H1 (cell line): ENCODE results near the gene ZNF839. TPM values are rescaled to one million over a fixed set of nuclear protein-coding genes. Genes with fewer than 3 reads are reported as not detected.

Source experiments
- CTCF ChIA-PET: fragments of 300-600 bp; sonication (Branson Sonifier 250); formaldehyde crosslinking; loops from one replicate; lab custom pipeline; 2021; ENCODE audit not compliant: partially characterized antibody; lab: Charles Lee
- POLR2A ChIA-PET: fragments of 300-600 bp; sonication (Branson Sonifier 250); formaldehyde crosslinking; loops from one replicate; lab custom pipeline; 2021; ENCODE audit warnings: inconsistent platforms; ENCODE audit not compliant: partially characterized antibody; lab: Charles Lee
- DNase-seq, 2 experiments: peaks; one replicate each; pipeline versions ENCODE4 v3.0.0 to v3.0.0-alpha.2; 2010 to 2022; ENCODE audit warnings: low spot score in 2 of 2, low read depth in 1 of 2, mixed read lengths in 1 of 2
- FAIRE-seq: peaks from 2 replicates; lab custom pipeline; 2011; peaks lifted over from hg19 to GRCh38; lab: Jason Lieb, UNC
- H2AFZ ChIP-seq: 2 replicates; pipeline ENCODE4 v1.8.1; 2012; ENCODE audit warnings: low read length, inconsistent platforms
- H2AK5ac ChIP-seq: 2 replicates; pipeline ENCODE4 v1.6.1; 2013; ENCODE audit warnings: low read depth, low read length
- H2BK120ac ChIP-seq: replicated peaks from 2 replicates; pipeline ENCODE3; 2013; ENCODE audit warnings: low read depth, low read length, inconsistent platforms
- H2BK12ac ChIP-seq: 2 replicates; pipeline ENCODE4 v1.6.1; 2013; ENCODE audit warnings: low read depth, low read length
- H2BK15ac ChIP-seq: 2 replicates; pipeline ENCODE4 v1.6.1; 2013; ENCODE audit warnings: low read length
- H2BK20ac ChIP-seq: 2 replicates; pipeline ENCODE4 v1.6.1; 2013; ENCODE audit warnings: low read length
- H2BK5ac ChIP-seq: 2 replicates; pipeline ENCODE4 v1.6.1; 2013; ENCODE audit warnings: low read depth, low read length
- H3K14ac ChIP-seq: 2 replicates; pipeline ENCODE4 v1.6.1; 2013; ENCODE audit warnings: inconsistent platforms; ENCODE audit not compliant: insufficient read length
- H3K18ac ChIP-seq: 2 replicates; pipeline ENCODE4 v1.6.1; 2013; ENCODE audit warnings: low read length; ENCODE audit errors: extremely low read depth
- H3K23ac ChIP-seq: 2 replicates; pipeline ENCODE4 v1.6.1; 2013; ENCODE audit warnings: inconsistent platforms; ENCODE audit not compliant: insufficient read length
- H3K23me2 ChIP-seq: 2 replicates; pipeline ENCODE4 v1.6.1; 2013; ENCODE audit warnings: low read depth, low read length
- H3K27ac ChIP-seq: 2 replicates; pipeline ENCODE4 v1.6.1; 2011; ENCODE audit warnings: low read depth, low read length, inconsistent platforms
- H3K27me3 ChIP-seq, 4 experiments: replicated peaks in 1 of 4; 1 replicate in 1 of 4; 2 replicates in 3 of 4; pipeline versions ENCODE4 v1.6.1 to v1.8.1; 2011 to 2013; ENCODE audit warnings: low read length in 3 of 4, mild to moderate bottlenecking in 3 of 4, inconsistent platforms in 2 of 4, mixed read lengths in 2 of 4, moderate library complexity in 1 of 4; ENCODE audit not compliant: control insufficient read depth in 3 of 4, insufficient read depth in 3 of 4; ENCODE audit errors: extremely low read depth in 1 of 4
- H3K36me3 ChIP-seq, 4 experiments: 2 replicates each; pipeline versions ENCODE4 v1.6.1 to v1.8.1; 2011 to 2013; ENCODE audit warnings: mild to moderate bottlenecking in 4 of 4, low read length in 3 of 4, moderate library complexity in 2 of 4, control low read depth in 1 of 4, inconsistent platforms in 1 of 4; ENCODE audit not compliant: insufficient read depth in 4 of 4, control insufficient read depth in 2 of 4
- H3K4ac ChIP-seq: replicated peaks from 2 replicates; pipeline ENCODE3; 2013; ENCODE audit warnings: low read length, low read depth, mixed read lengths, inconsistent platforms; ENCODE audit not compliant: insufficient read length
- H3K4me1 ChIP-seq, 4 experiments: replicated peaks in 1 of 4; 1 replicate in 1 of 4; 2 replicates in 3 of 4; pipeline versions ENCODE4 v1.6.1 to v1.8.1; 2011 to 2013; ENCODE audit warnings: low read length in 3 of 4, inconsistent platforms in 2 of 4, mixed read lengths in 1 of 4; ENCODE audit not compliant: insufficient read depth in 4 of 4, control insufficient read depth in 3 of 4
- H3K4me2 ChIP-seq, 2 experiments: 2 replicates each; pipeline versions ENCODE4 v1.6.1 to v1.8.1; 2011 to 2013; ENCODE audit warnings: low read depth in 2 of 2, low read length in 2 of 2, control low read depth in 1 of 2, inconsistent platforms in 1 of 2, mild to moderate bottlenecking in 1 of 2; ENCODE audit not compliant: insufficient read depth in 1 of 2
- H3K4me3 ChIP-seq, 4 experiments: fragments of 200-600, 300-600 bp in 1 of 4; sonication (generic), shearing (Covaris generic), sonication (Bioruptor Twin) in 1 of 4; 2 replicates each; pipeline versions ENCODE4 v1.5.1 to v1.8.1; 2011 to 2016; ENCODE audit warnings: low read length in 4 of 4, low read depth in 3 of 4, control low read depth in 2 of 4, inconsistent platforms in 2 of 4, mild to moderate bottlenecking in 2 of 4, mixed read lengths in 1 of 4, moderate library complexity in 1 of 4; ENCODE audit not compliant: insufficient read depth in 2 of 4; ENCODE audit errors: extremely low read depth in 1 of 4
- H3K56ac ChIP-seq: replicated peaks from 2 replicates; pipeline ENCODE3; 2013; ENCODE audit warnings: low read depth, mild to moderate bottlenecking, mixed read lengths, low read length, inconsistent platforms; ENCODE audit not compliant: insufficient read length
- H3K79me1 ChIP-seq: 2 replicates; pipeline ENCODE4 v1.6.1; 2013; ENCODE audit warnings: low read depth, low read length, control low read depth
- H3K79me2 ChIP-seq, 2 experiments: 2 replicates each; pipeline versions ENCODE4 v1.6.1 to v1.8.1; 2012 to 2013; ENCODE audit warnings: low read length in 2 of 2, mild to moderate bottlenecking in 2 of 2, inconsistent platforms in 1 of 2; ENCODE audit not compliant: insufficient read depth in 2 of 2, control insufficient read depth in 1 of 2
- H3K9ac ChIP-seq, 4 experiments: replicated peaks in 1 of 4; 1 replicate in 1 of 4; 2 replicates in 3 of 4; pipeline versions ENCODE4 v1.6.1 to v1.8.1; 2011 to 2013; ENCODE audit warnings: low read depth in 3 of 4, low read length in 3 of 4, control low read depth in 2 of 4, mild to moderate bottlenecking in 2 of 4, moderate library complexity in 2 of 4, inconsistent platforms in 1 of 4; ENCODE audit errors: extremely low read depth in 1 of 4
- H3K9me3 ChIP-seq, 2 experiments: 2 replicates each; pipeline versions ENCODE4 v1.6.1 to v1.8.1; 2012 to 2013; ENCODE audit warnings: mild to moderate bottlenecking in 2 of 2, moderate library complexity in 2 of 2, control low read depth in 1 of 2, inconsistent platforms in 1 of 2, low read depth in 1 of 2, low read length in 1 of 2, mixed read lengths in 1 of 2; ENCODE audit not compliant: insufficient read depth in 2 of 2
- H4K20me1 ChIP-seq, 2 experiments: replicated peaks in 1 of 2; 2 replicates each; pipeline versions ENCODE3 to v1.8.1; 2011 to 2013; ENCODE audit warnings: inconsistent platforms in 2 of 2, low read length in 2 of 2, mild to moderate bottlenecking in 1 of 2; ENCODE audit not compliant: insufficient read depth in 2 of 2, control insufficient read depth in 1 of 2
- H4K5ac ChIP-seq: 2 replicates; pipeline ENCODE4 v1.6.1; 2013; ENCODE audit warnings: low read length, low read depth, mixed read lengths, inconsistent platforms; ENCODE audit not compliant: insufficient read length
- H4K8ac ChIP-seq: 2 replicates; pipeline ENCODE4 v1.8.0; 2013; ENCODE audit warnings: mild to moderate bottlenecking, moderate library complexity, low read length, inconsistent platforms; ENCODE audit not compliant: insufficient read depth; ENCODE audit errors: extremely low read depth
- H4K91ac ChIP-seq: replicated peaks from 2 replicates; pipeline ENCODE3; 2013; ENCODE audit warnings: low read length, mixed read lengths, inconsistent platforms; ENCODE audit not compliant: insufficient read length
- CHD1 ChIP-seq: IDR thresholded peaks from 2 replicates; pipeline ENCODE4 v1.6.1; 2012; ENCODE audit warnings: low read depth, low read length, improper control_type of control experiment
- CTCF ChIP-seq, 3 experiments: IDR thresholded peaks; 1 replicate in 2 of 3; 2 replicates in 1 of 3; pipeline versions ENCODE4 v1.5.1 to v1.6.1; 2011; ENCODE audit warnings: low read length in 3 of 3, mild to moderate bottlenecking in 3 of 3, inconsistent platforms in 2 of 3, low read depth in 1 of 3, moderate library complexity in 1 of 3; ENCODE audit not compliant: insufficient read depth in 1 of 3; ENCODE audit errors: control extremely low read depth in 1 of 3
- HDAC6 ChIP-seq: IDR thresholded peaks from one replicate; pipeline ENCODE4 v1.7.1; 2012; ENCODE audit warnings: low read depth, mild to moderate bottlenecking, inconsistent platforms, low read length, moderate library complexity
- WGBS, 2 experiments: shearing (Covaris generic) in 1 of 2; methylation state at CpG; one replicate each; pipeline versions ENCODE4 v1.1.6 to v1.1.7; 2013 to 2015; ENCODE audit warnings: low lambda C conversion rate in 2 of 2, mixed read lengths in 2 of 2, inconsistent platforms in 1 of 2, low coverage in 1 of 2, missing lambda C conversion rate in 1 of 2; ENCODE audit not compliant: insufficient replicate concordance in 2 of 2, insufficient coverage in 1 of 2, insufficient read length in 1 of 2; ENCODE audit errors: extremely low coverage in 1 of 2, missing lambda C conversion rate in 1 of 2; 5-methylcytosine and 5-hydroxymethylcytosine counted together
- polyA plus RNA-seq, 7 experiments: library from polyadenylated mRNA; depleted of rRNA in 3 of 7; stranded (reverse) in 5 of 7; unstranded in 2 of 7; fragments of >200 nt in 5 of 7; fragments of 200-250 nt in 2 of 7; gene quantifications; 1 replicate in 5 of 7; 2 replicates in 1 of 7; 4 replicates in 1 of 7; pipeline versions ENCODE4 v1.2.1 to v1.2.3, GENCODE V29; 2011 to 2013; ENCODE audit warnings: missing spikeins in 2 of 7, mixed read lengths in 2 of 7
- total RNA-seq: library from RNA; stranded (reverse); fragmentation: NEBNext Ultra II Directional; extraction: Animal tissue kit (Norgen Biotek cat#: 25700); gene quantifications from 2 replicates; pipeline ENCODE4 v1.2.1, GENCODE V29; 2021

ZNF839 gene
- total and polyA plus RNA-seq, 2 of the 8 experiments (the other 6 are each of a cell fraction or from before 2014, with no cell fraction given): 8.1 to 9.4 TPM

- H3K23me2 ChIP-seq: no peaks in the 10 kb centered on the region
- no peak overlapping the region for H3K4me3 ChIP-seq
- no peaks in the 10 kb centered on the region for H3K79me2 ChIP-seq
- H3K4me2 ChIP-seq: no peak overlapping the region
- H4K91ac ChIP-seq: no peak overlapping the region
- no peak overlapping the region for H2BK120ac ChIP-seq
- no peak overlapping the region for H3K18ac ChIP-seq
- H2AK5ac ChIP-seq: no peak overlapping the region
- no peak overlapping the region for H2BK15ac ChIP-seq
- no peaks in the 10 kb centered on the region for H3K9me3 ChIP-seq
- 88% methylated on average over 4 of the region's 4 CpGs; no CpG with 5 or more reads in 1 of the 2 experiments for WGBS, 2 experiments
- no peak overlapping the region for H2BK20ac ChIP-seq
- H2BK12ac ChIP-seq: no peak overlapping the region
- H2BK5ac ChIP-seq: no peak overlapping the region
- POLR2A ChIA-PET: interaction anchor here (1.6 kb wide), 1 partner anchor 9 kb away, joined by 4 read pairs; no protein-coding TSS in a partner anchor
- no peak overlapping the region for H3K27ac ChIP-seq
- no peaks in the 10 kb centered on the region for H3K27me3 ChIP-seq
- no peak overlapping the region for H2AFZ ChIP-seq
- CTCF ChIA-PET: no interaction called here
- no peak for FAIRE-seq
- H4K5ac ChIP-seq: no peak overlapping the region
- H3K4me1 ChIP-seq: no peaks in the 10 kb centered on the region
- no peak overlapping the region for H3K14ac ChIP-seq
- no peak overlapping the region for H4K8ac ChIP-seq
- no peaks in the 10 kb centered on the region for H4K20me1 ChIP-seq
- TF ChIP-seq CTCF (IDR thresholded peaks at IDR 0.05; ENCODE audit: control extremely low read depth in 1 of 3, insufficient read depth in 1 of 3, low read depth in 1 of 3, low read length in 3 of 3) (no peak), HDAC6 (no peak), CHD1 (no peak)
- no peak overlapping the region for H3K56ac ChIP-seq
- H3K23ac ChIP-seq: no peak overlapping the region
- peaks cover 2 to 29% (median 12%) of the 10 kb centered on the region in 4 experiments; a peak in 6 of 8 replicates for H3K36me3 ChIP-seq
- no peak overlapping the region for H3K9ac ChIP-seq
- no peak overlapping the region for H3K4ac ChIP-seq
- H3K79me1 ChIP-seq: no peaks in the 10 kb centered on the region
- DNase-seq: no peak
These were observed 27.1 kb downstream of the ZNF839 start for GRCh38 chr14:102346645-102347044.
